Gastroesophageal sphincter (tissue), 3 donors: ENCODE results near the gene EFEMP1.

ENCODE experiments used
- CTCF ChIP-seq, 4 experiments: fragments of 200-600 bp in 2 of 4; fragments of 450-650 bp in 2 of 4; sonication (generic) in 1 of 4; IDR thresholded peaks; one replicate each; pipeline ENCODE4 v1.5.1; 2017 to 2019; ENCODE audit warnings: antibody characterized with exemption in 4 of 4, mild to moderate bottlenecking in 2 of 4, moderate library complexity in 2 of 4
- EP300 ChIP-seq: sonication (generic); formaldehyde crosslinking; IDR thresholded peaks from one replicate; pipeline ENCODE4 v1.6.1; 2017; ENCODE audit warnings: antibody characterized with exemption, mild to moderate bottlenecking
- POLR2A ChIP-seq, 2 donors: fragments of 450-650 bp; IDR thresholded peaks; one replicate each; pipeline ENCODE4 v1.6.1; 2017; ENCODE audit warnings: antibody characterized with exemption in 2 of 2, mild to moderate bottlenecking in 2 of 2, moderate library complexity in 1 of 2
- POLR2AphosphoS5 ChIP-seq: sonication (generic); formaldehyde crosslinking; IDR thresholded peaks from one replicate; pipeline ENCODE4 v1.6.1; 2017; ENCODE audit warnings: antibody characterized with exemption

GRCh38 chr2:55894720-55895119, 28.9 kb downstream of the EFEMP1 start:
- no peak for TF ChIP-seq CTCF (IDR thresholded peaks at IDR 0.05)
- no peak for TF ChIP-seq POLR2AphosphoS5
- TF ChIP-seq POLR2A (IDR thresholded peaks at IDR 0.05): no peak
- TF ChIP-seq EP300: no peak
